ENCODE results near the gene NFATC2. TPM values are rescaled to one million over a fixed set of nuclear protein-coding genes. Genes with fewer than 3 reads are reported as not detected.

The NFATC2 gene
- total RNA-seq, 1 experiment from 2014 or later: 0.07 TPM

DNA sequence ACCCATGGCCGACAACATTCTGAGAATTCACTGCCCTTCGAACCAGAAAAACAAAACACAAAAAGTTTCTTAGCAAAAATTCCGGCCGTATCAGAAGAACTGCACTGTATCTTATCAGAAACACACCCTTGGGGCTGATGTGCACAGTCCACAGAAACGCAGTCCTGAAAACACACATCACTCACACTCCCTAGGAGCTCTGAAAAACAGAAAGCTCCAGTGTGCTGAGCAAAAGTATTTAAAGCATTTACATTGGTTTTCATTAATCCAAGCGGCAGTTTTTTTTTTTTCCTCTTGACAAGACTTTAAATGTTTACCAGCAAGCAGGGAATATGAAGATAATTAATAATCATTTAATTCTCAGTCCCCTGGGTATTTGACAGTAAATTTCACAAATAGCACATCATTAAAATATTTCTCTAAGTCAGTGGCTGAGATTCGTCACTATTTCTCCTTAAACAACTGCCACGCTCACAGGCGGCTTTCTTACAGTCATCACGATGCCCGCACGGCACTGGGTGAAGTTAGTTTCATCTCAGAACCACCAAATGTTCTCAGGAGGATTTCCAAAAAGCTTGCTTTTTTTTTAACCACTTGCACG is 13.3 kb downstream of the NFATC2 start:
- H3K4me1 Mint-ChIP-seq (ENCODE audit: insufficient read depth, unreplicated experiment): peaks cover 11% of the 10 kb centered on the region
- TF ChIP-seq, protein P1, sequence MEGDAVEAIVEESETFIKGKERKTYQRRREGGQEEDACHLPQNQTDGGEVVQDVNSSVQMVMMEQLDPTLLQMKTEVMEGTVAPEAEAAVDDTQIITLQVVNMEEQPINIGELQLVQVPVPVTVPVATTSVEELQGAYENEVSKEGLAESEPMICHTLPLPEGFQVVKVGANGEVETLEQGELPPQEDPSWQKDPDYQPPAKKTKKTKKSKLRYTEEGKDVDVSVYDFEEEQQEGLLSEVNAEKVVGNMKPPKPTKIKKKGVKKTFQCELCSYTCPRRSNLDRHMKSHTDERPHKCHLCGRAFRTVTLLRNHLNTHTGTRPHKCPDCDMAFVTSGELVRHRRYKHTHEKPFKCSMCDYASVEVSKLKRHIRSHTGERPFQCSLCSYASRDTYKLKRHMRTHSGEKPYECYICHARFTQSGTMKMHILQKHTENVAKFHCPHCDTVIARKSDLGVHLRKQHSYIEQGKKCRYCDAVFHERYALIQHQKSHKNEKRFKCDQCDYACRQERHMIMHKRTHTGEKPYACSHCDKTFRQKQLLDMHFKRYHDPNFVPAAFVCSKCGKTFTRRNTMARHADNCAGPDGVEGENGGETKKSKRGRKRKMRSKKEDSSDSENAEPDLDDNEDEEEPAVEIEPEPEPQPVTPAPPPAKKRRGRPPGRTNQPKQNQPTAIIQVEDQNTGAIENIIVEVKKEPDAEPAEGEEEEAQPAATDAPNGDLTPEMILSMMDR (IDR thresholded peaks at IDR 0.05; ENCODE audit: unreplicated experiment): no peak
- BruUV-seq (replicated peaks): no TSS peak
- no peak overlapping the region for H3K4me3 Mint-ChIP-seq (ENCODE audit: unreplicated experiment)
- intact Hi-C loops (cut with micrococcal nuclease): no loop called here
- no peaks in the 10 kb centered on the region for H3K36me3 Mint-ChIP-seq (ENCODE audit: insufficient read depth, unreplicated experiment)
- POLR2A ChIA-PET: interaction anchor here (1.0 kb wide), 1 partner anchor 13 kb away, joined by 3 read pairs; no protein-coding TSS in a partner anchor
- H3K27me3 Mint-ChIP-seq (ENCODE audit: insufficient read depth, unreplicated experiment): no peaks in the 10 kb centered on the region
- no peak for DNase-seq (ENCODE audit: unreplicated experiment)
- no peak overlapping the region for H3K27ac Mint-ChIP-seq (ENCODE audit: low read depth, unreplicated experiment)
- H3K9me3 Mint-ChIP-seq (ENCODE audit: unreplicated experiment): no peaks in the 10 kb centered on the region
- CTCF ChIA-PET: no interaction called here

DNA sequence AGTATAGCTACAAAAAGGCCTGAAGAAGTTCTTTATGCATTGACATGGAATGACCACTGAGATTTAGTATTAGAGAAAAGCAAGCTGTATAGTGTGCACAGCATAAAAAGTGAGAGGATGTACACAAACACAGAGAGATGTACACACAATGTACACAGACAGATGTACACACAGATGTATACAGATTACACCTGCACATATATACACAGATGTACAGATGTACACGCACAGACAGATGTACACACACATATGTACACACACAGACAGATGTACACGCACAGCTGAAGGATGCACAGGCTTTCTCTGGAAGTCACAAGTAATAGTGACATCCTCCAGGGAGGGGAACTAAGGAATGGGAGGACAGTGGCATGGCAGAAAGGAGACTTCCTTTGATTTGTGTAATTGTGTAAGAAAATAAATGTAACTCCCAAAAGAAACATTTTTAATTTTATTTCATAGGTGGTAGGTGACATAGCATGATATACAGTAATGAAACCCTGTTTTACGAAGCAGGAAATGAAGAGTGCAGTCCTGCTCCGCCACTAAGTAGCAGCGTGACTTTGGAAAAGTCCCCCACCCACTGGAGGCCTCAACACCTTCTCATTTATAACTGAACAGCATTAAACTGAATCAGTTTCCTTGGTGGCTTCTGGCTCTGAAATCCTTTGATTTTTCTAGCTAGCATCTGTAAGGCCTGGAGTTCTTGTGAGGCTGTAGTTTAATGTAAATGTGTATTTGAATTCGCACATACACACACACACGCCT is 14.1 kb downstream of the NFATC2 start:
- no peaks in the 10 kb centered on the region for H3K9me3 Mint-ChIP-seq (ENCODE audit: unreplicated experiment)
- H3K27ac Mint-ChIP-seq (ENCODE audit: low read depth, unreplicated experiment): no peak overlapping the region
- no peaks in the 10 kb centered on the region for H3K27me3 Mint-ChIP-seq (ENCODE audit: insufficient read depth, unreplicated experiment)
- TF ChIP-seq, protein P1 (IDR thresholded peaks at IDR 0.05; ENCODE audit: unreplicated experiment): no peak
- DNase-seq (ENCODE audit: unreplicated experiment): no peak
- no peak overlapping the region for H3K4me3 Mint-ChIP-seq (ENCODE audit: unreplicated experiment)
- no TSS peak for BruUV-seq (replicated peaks)
- H3K4me1 Mint-ChIP-seq (ENCODE audit: insufficient read depth, unreplicated experiment): peaks cover 10% of the 10 kb centered on the region
- H3K36me3 Mint-ChIP-seq (ENCODE audit: insufficient read depth, unreplicated experiment): no peaks in the 10 kb centered on the region
- ChIA-PET CTCF (interaction anchor here (0.6 to 1.1 kb wide), 3 partner anchors 26 to 645 kb away, joined by 3 to 9 read pairs (median 4); no protein-coding TSS in a partner anchor), POLR2A (interaction anchor here (1.0 kb wide), 1 partner anchor 12 kb away, joined by 3 read pairs; no protein-coding TSS in a partner anchor)
- intact Hi-C loops (cut with micrococcal nuclease): no loop called here

DNA sequence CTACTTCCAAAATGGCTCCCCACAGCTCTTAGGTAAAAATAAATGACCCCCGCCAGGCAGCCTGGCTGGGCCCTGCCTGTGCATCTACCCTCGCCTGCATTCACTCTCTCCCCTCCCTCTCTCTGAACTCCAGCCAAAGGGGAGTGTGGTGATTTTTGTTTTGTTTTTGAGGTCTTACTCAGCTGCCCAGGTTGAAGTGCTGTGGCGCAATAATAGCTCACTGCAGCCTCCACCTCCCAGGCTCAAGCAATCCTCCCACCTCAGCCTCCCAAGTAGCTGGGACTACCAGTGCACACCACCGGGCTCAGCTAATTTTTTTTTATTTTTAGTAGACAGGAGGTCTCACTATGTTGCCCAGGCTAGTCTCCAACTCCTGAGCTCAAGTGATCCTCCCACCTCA is 15.8 kb downstream of the NFATC2 start:
- CTCF ChIA-PET: interaction anchor here (0.6 kb wide), 1 partner anchor 110 kb away, joined by 3 read pairs; no protein-coding TSS in a partner anchor
- no peaks in the 10 kb centered on the region for H3K27me3 Mint-ChIP-seq (ENCODE audit: insufficient read depth, unreplicated experiment)

DNA sequence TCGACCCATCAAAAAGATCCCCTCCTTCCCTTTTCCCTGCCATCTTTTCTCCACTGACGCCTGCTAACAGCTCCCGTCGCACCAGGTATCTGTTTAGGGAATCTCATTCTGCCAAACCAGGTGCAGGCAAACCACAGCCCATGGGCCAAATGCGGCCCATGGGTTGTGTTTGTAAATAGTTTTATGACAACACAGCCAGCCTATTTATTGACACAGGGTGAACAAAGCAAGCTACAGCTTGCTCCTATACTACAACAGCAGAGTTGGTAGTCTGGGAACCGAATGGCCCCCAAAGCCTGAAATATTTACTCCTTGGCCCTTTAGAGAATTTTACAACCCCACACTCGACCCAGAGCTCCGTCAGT is 16.4 kb downstream of the NFATC2 start:
- POLR2A ChIA-PET: no interaction called here
- Mint-ChIP-seq H3K9me3 (ENCODE audit: unreplicated experiment) (no peaks in the 10 kb centered on the region), H3K4me3 (ENCODE audit: unreplicated experiment) (no peak overlapping the region), H3K27me3 (ENCODE audit: insufficient read depth, unreplicated experiment) (no peaks in the 10 kb centered on the region), H3K4me1 (ENCODE audit: insufficient read depth, unreplicated experiment) (peaks cover 4% of the 10 kb centered on the region), H3K27ac (ENCODE audit: low read depth, unreplicated experiment) (no peak overlapping the region), H3K36me3 (ENCODE audit: insufficient read depth, unreplicated experiment) (no peaks in the 10 kb centered on the region)
- TF ChIP-seq, protein P1 (IDR thresholded peaks at IDR 0.05; ENCODE audit: unreplicated experiment): no peak
- CTCF ChIA-PET: interaction anchor here (0.6 kb wide), 1 partner anchor 92 kb away, joined by 3 read pairs; no protein-coding TSS in a partner anchor
- DNase-seq (ENCODE audit: unreplicated experiment): no peak
- intact Hi-C loops (cut with micrococcal nuclease): no loop called here
- no TSS peak for BruUV-seq (replicated peaks)

More for the DNA sequence above, 15.8 kb downstream of the NFATC2 start:
- H3K27ac Mint-ChIP-seq (ENCODE audit: low read depth, unreplicated experiment): no peak overlapping the region
- intact Hi-C loops (cut with micrococcal nuclease): no loop called here
- no peaks in the 10 kb centered on the region for H3K9me3 Mint-ChIP-seq (ENCODE audit: unreplicated experiment)
- H3K4me3 Mint-ChIP-seq (ENCODE audit: unreplicated experiment): no peak overlapping the region
- TF ChIP-seq, protein P1 (IDR thresholded peaks at IDR 0.05; ENCODE audit: unreplicated experiment): no peak
- BruUV-seq (replicated peaks): no TSS peak
- H3K36me3 Mint-ChIP-seq (ENCODE audit: insufficient read depth, unreplicated experiment): no peaks in the 10 kb centered on the region
- DNase-seq (ENCODE audit: unreplicated experiment): no peak
- POLR2A ChIA-PET: no interaction called here
- peaks cover 5% of the 10 kb centered on the region for H3K4me1 Mint-ChIP-seq (ENCODE audit: insufficient read depth, unreplicated experiment)
